Loucy (cell line): ENCODE data around the gene PIBF1.

Experiments
- EZH2phosphoT487 ChIP-seq: fragments of 200-600 bp; IDR thresholded peaks from 2 replicates; pipeline ENCODE4 v1.6.1; 2018; ENCODE audit warnings: antibody characterized with exemption, mild to moderate bottlenecking, moderate library complexity, borderline replicate concordance
- TF ChIP-seq, protein P1 (sequence below): fragments of 200-600 bp; sonication (generic); conservative IDR thresholded peaks from 2 replicates; pipeline ENCODE4 v1.5.1; 2014; ENCODE audit warnings: mild to moderate bottlenecking, antibody characterized with exemption, low read length

- TF ChIP-seq, protein P1, sequence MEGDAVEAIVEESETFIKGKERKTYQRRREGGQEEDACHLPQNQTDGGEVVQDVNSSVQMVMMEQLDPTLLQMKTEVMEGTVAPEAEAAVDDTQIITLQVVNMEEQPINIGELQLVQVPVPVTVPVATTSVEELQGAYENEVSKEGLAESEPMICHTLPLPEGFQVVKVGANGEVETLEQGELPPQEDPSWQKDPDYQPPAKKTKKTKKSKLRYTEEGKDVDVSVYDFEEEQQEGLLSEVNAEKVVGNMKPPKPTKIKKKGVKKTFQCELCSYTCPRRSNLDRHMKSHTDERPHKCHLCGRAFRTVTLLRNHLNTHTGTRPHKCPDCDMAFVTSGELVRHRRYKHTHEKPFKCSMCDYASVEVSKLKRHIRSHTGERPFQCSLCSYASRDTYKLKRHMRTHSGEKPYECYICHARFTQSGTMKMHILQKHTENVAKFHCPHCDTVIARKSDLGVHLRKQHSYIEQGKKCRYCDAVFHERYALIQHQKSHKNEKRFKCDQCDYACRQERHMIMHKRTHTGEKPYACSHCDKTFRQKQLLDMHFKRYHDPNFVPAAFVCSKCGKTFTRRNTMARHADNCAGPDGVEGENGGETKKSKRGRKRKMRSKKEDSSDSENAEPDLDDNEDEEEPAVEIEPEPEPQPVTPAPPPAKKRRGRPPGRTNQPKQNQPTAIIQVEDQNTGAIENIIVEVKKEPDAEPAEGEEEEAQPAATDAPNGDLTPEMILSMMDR: 0 out of 2 replicates have a peak, but pooled peaks have one; percentile 10
- no peak for TF ChIP-seq EZH2phosphoT487
Measured at GRCh38 chr13:73040484-73040883, 258.6 kb downstream of the PIBF1 start.
